GM21390 (cell line): Measurements from ENCODE around the gene CACNA1I.

Experiments used
- ATAC-seq: cut with Tn5 transposase; IDR thresholded peaks from one replicate; pipeline ENCODE4 v1.9.1; 2021; ENCODE audit not compliant: unreplicated experiment

Gene CACNA1I

DNA sequence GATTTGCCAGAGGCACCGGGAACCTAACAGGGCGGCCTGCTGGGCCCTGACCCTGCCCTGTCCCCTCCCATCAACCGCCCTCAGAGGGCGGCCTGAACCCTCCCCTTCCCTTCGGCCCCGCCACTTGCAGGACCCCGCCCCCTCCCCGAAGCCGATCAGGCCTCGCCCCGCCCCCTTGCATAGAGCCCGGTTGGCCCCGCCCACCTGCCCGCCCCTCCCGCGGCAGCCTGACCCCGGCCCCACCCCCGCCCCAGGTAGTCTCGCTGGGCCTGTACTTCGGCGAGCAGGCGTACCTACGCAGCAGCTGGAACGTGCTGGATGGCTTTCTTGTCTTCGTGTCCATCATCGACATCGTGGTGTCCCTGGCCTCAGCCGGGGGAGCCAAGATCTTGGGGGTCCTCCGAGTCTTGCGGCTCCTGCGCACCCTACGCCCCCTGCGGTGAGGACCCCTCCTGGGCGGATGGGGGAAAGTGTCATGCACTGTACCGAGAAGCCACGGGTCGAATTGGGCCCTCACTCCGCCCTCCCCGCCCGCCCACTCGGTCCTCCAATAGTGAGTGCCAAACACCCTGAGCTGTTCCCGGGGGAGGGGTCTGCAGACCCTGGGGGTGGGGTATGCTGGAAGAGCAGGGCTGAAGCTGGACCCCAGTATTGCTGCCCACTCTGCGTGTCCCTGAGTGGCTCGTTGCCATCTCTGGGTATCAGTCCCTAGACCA lies 94.1 kb downstream of the CACNA1I start:
- ATAC-seq, result no peak

- no peak for ATAC-seq
Measured at GRCh38 chr22:39665229-39665628, 94.7 kb downstream of the CACNA1I start.

GRCh38 chr22:39665661-39666431 lies 95.3 kb downstream of the CACNA1I start:
- no peak for ATAC-seq

DNA sequence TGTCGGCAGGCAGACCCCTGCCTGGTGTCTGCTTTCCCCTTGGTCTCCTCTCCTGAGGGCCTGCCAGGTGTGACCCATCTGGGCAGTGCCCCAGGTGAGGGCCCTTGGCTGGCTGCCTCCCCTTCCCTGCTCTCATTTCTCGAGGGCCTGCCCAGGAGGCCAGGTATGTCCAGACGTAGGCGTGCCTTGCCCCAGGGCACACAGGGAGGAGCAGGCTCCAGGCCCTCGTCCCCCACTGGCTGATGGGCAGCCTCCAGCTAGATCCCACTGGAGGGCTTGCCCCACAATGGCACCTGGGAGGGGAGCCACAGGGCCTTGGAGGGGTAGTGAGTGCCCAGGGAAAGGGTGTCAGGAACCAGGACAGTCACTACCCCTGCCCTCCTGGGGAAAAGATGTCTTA lies 95.9 kb downstream of the CACNA1I start:
- no peak for ATAC-seq

DNA sequence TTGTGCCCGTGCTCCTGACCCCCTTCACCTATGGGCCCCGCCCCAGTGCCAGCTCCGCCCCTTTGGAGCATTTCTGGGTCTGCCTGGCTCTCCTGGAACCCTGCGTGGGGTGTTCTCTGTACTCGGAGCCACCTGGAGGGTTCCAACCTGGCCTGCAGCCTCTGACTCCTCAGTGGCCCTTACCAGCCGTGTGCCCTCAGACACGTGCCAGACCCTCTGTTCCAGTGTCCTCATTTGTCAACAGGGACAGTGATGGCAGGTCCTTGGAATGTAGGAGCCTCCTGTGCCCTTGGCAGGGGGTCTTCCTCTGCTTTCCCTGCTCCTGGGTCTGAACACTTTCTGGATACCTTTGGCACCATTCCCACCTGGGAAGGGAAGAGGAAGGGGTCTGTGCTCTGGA lies 96.4 kb downstream of the CACNA1I start:
- no peak for ATAC-seq

DNA sequence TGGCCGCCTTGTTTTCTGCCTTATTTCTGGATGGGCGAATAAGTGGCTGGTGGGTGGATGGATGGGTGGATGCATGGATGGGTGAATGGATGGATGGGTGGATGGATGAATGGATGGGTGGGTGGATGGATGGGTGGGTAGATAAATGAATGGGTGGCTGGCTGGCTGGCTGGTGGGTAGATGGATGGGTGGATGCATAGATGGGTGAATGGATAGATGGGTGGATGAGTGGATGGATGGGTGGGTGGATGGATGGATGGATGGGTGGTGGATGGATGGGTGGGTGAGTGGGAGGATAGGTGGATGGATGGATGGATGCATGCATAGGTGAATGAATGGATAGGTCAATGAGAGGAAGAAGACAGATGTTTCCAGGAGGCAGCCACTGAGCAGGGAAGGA lies 98.9 kb downstream of the CACNA1I start:
- ATAC-seq, result no peak

DNA sequence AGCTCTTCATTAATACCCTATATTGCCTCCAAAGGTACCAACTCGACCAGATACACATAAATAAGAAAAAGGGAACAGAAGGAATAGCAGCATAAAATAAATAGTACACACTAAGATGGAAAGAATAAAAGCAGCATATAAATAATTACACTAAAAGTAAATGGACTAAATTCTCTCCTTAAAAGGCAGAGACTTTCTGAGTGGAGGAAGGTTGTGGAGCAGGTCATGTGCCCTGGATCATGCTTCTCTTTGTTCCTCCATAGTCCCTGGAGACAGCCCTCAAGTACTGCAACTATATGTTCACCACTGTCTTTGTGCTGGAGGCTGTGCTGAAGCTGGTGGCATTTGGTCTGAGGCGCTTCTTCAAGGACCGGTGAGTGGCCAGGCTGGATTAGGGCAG lies 101.4 kb downstream of the CACNA1I start:
- no peak for ATAC-seq

GRCh38 chr22:39674536-39674935 lies 104.0 kb downstream of the CACNA1I start:
- no peak for ATAC-seq

- ATAC-seq, result no peak
Measured at GRCh38 chr22:39675947-39676346, 105.4 kb downstream of the CACNA1I start.

- ATAC-seq, result no peak
Measured at GRCh38 chr22:39677967-39678366, 107.4 kb downstream of the CACNA1I start.

- no peak for ATAC-seq
Measured at GRCh38 chr22:39678862-39679490, 108.4 kb downstream of the CACNA1I start.

GRCh38 chr22:39679652-39680051 lies 109.1 kb downstream of the CACNA1I start:
- no peak for ATAC-seq

DNA sequence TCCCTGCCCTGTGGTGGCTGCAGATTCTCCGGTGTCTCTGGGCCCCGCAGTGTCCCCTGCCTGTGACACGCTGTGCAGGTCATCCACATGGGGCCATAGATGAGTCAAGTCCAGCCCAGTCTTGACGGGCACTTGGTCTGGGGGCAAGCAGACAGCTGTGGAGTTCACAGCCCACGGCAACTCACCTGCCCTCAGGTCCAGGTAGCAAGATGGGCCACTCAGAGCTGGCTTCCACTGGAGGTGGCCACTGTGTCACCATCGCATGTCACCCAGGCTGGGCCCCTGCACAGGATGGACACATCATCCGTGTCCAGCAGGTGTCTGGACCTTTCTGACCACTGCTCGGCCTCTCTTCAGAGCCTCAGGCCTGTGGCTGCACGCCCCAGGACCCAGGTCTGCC lies 109.9 kb downstream of the CACNA1I start:
- ATAC-seq, result no peak

DNA sequence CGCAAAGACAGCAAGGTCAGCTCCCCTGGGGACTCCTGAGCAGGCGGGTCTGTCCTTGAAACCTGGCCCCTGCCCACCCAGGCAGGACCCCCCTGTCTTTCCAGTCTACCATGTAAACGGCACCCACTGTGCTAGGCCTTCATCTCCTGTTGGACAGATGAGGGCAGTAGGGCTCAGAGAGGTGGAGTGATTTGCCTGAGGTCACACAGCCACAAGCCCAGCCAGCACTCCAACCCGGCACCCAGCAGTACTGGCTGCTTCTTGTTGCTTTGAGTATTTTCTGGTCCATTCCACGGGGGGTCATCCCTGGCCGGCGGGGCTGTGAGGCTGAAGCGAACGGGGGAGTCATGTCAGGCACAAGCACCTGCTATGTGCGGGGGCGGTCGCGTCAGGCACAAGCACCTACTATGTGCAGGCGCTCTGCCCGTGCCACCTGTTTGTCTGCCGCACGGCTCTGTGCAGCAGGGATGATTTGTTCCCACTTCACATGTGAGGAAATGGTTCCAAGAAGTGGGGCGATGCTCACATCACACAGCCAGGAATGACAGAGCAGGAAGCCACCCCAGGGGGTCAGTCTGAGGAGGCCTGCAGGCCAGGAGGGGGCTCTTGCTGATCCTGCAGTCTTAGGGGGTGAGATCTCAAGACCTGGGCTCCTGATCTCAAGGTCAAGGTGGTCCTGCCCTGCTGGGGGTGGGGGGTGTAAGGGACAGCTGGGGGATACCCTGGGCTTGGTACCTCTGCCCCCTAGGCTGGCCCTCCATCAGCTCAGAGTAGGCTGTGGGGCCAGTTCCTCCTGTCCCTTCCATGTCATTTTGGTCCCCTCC lies 110.7 kb downstream of the CACNA1I start:
- ATAC-seq, result no peak

GRCh38 chr22:39682994-39683393 lies 112.4 kb downstream of the CACNA1I start:
- ATAC-seq, result no peak

DNA sequence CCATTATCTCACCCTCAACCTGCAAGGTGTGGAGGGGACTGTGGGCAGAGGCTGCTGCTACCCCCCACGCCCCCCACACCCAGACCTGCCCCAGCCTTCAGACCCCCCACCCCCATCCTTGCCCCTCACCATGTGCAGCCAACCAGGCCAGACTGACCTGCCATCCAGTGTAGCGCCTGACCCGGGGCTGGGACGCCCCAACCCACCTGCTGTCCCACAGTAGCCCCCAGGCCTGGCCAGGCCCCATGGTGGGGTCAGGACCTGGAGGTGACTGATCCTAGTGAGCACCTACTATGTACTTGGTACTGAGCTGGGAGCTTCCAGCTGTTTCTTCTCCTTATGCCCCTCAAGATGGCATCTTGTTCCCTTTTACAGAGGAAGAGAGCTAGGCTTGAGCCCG lies 113.1 kb downstream of the CACNA1I start:
- no peak for ATAC-seq

DNA sequence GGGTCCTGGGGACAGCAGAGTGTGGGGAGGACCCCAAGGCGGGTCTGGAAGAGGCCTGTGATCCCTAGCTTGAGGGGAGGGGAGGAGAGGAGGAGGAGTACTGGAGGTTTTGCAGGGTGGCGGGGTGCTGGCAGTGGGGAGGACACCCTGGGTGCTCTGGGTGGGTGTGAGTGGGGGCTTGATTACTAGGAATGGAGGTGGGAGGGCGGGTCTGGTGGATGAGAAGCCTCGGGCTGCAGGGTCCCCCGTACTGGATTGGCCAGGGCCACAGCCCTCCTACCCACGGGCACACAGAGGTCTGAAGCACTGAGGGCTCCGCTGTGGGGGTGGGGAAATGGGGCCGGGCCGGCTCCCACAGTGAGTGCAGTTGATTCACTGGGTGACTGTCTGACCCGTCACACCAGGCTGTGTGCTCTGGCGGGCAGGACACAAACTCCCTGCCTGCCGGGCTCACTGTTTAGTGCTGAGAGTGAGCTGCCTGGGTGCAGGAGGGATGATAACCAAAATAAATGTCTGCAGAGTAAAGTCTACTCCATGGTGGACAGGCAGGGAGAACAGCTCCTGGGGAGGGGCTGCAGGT lies 114.2 kb downstream of the CACNA1I start:
- ATAC-seq, result no peak

GRCh38 chr22:39685336-39686177 lies 115.0 kb downstream of the CACNA1I start:
- ATAC-seq, result no peak

DNA sequence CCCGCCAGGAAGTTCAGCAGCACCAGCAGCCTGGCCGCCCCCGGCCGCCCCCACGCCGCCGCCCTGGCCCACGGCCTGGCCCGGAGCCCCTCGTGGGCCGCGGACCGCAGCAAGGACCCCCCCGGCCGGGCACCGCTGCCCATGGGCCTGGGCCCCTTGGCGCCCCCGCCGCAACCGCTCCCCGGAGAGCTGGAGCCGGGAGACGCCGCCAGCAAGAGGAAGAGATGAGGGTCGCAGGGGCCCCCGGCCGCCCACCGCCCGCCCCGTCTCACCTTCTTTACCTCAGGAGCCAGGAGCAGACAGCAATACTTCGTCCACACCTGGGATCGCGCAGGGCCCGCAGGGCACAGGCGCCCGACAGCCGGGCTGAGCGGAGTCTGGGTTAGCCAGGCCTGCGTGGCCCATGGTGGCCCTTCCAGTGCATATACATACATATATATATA lies 115.6 kb downstream of the CACNA1I start:
- no peak for ATAC-seq
